Panc1 (cell line): Measurements from ENCODE around the gene FIZ1.

Experiments used
- POLR2AphosphoS5 ChIP-seq: IDR thresholded peaks from 2 replicates; pipeline ENCODE4 v1.6.1; 2012; ENCODE audit warnings: mild to moderate bottlenecking, low read depth, low read length, moderate library complexity
- SIN3A ChIP-seq: IDR thresholded peaks from 2 replicates; pipeline ENCODE4 v1.6.1; 2012; ENCODE audit warnings: low read depth, mild to moderate bottlenecking, low read length, moderate library complexity, borderline replicate concordance; ENCODE audit not compliant: insufficient read depth
- TF ChIP-seq, protein P1 (sequence below): fragments of 450-650 bp; IDR thresholded peaks from 2 replicates; pipeline ENCODE4 v1.5.1; 2017; ENCODE audit warnings: mild to moderate bottlenecking
- TF ChIP-seq, protein P2 (sequence below), 2 experiments: IDR thresholded peaks; 2 replicates each; pipeline ENCODE4 v1.6.1; 2011 to 2012; ENCODE audit warnings: low read depth in 2 of 2, control low read depth in 1 of 2, low read length in 1 of 2, mild to moderate bottlenecking in 1 of 2, moderate library complexity in 1 of 2; ENCODE audit not compliant: insufficient read depth in 1 of 2

DNA sequence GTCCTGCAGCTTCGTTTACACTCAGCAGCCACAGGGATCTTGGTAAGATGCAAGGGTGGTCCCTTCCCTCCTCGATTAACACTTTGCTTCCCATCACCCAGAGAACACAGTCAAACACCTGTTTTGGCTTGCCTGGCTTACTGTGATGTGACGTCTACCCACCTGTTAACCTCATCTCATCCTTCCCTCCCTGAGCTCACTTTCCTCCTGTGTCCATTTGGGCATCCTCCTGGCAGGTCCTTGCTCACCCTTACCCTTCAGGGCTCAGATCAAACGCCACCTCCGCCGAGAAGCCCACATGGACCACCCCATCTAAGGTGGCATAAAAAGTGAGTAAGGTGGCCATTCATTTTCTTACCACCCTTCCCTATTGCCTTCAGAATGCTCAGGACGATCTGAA, 9.2 kb downstream of the FIZ1 start:
- TF ChIP-seq, protein P1, sequence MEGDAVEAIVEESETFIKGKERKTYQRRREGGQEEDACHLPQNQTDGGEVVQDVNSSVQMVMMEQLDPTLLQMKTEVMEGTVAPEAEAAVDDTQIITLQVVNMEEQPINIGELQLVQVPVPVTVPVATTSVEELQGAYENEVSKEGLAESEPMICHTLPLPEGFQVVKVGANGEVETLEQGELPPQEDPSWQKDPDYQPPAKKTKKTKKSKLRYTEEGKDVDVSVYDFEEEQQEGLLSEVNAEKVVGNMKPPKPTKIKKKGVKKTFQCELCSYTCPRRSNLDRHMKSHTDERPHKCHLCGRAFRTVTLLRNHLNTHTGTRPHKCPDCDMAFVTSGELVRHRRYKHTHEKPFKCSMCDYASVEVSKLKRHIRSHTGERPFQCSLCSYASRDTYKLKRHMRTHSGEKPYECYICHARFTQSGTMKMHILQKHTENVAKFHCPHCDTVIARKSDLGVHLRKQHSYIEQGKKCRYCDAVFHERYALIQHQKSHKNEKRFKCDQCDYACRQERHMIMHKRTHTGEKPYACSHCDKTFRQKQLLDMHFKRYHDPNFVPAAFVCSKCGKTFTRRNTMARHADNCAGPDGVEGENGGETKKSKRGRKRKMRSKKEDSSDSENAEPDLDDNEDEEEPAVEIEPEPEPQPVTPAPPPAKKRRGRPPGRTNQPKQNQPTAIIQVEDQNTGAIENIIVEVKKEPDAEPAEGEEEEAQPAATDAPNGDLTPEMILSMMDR: no peak
- no peak for TF ChIP-seq POLR2AphosphoS5
- no peak for TF ChIP-seq SIN3A
- TF ChIP-seq, protein P2, sequence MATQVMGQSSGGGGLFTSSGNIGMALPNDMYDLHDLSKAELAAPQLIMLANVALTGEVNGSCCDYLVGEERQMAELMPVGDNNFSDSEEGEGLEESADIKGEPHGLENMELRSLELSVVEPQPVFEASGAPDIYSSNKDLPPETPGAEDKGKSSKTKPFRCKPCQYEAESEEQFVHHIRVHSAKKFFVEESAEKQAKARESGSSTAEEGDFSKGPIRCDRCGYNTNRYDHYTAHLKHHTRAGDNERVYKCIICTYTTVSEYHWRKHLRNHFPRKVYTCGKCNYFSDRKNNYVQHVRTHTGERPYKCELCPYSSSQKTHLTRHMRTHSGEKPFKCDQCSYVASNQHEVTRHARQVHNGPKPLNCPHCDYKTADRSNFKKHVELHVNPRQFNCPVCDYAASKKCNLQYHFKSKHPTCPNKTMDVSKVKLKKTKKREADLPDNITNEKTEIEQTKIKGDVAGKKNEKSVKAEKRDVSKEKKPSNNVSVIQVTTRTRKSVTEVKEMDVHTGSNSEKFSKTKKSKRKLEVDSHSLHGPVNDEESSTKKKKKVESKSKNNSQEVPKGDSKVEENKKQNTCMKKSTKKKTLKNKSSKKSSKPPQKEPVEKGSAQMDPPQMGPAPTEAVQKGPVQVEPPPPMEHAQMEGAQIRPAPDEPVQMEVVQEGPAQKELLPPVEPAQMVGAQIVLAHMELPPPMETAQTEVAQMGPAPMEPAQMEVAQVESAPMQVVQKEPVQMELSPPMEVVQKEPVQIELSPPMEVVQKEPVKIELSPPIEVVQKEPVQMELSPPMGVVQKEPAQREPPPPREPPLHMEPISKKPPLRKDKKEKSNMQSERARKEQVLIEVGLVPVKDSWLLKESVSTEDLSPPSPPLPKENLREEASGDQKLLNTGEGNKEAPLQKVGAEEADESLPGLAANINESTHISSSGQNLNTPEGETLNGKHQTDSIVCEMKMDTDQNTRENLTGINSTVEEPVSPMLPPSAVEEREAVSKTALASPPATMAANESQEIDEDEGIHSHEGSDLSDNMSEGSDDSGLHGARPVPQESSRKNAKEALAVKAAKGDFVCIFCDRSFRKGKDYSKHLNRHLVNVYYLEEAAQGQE (IDR thresholded peaks at IDR 0.05; ENCODE audit: insufficient read depth in 1 of 2, low read depth in 2 of 2, low read length in 1 of 2): no peak
